ENCODE measurements around the gene ATCAY. TPM values are rescaled to one million over a fixed set of nuclear protein-coding genes. Genes with fewer than 3 reads are reported as not detected.
A peak's percentile ranks its signal among the peaks of the same experiment; 100 is the strongest.

Gene ATCAY
- polyA plus RNA-seq, 2 of the 4 experiments (the other 2 are of a cell fraction): 0.06 TPM; not detected in 1

GRCh38 chr19:3852177-3852511 is 28.3 kb upstream of the ATCAY start:
- Histone ChIP-seq H3K4me2 (no peak overlapping the region), H3K27ac (no peak overlapping the region), H3K4me3 (no peak overlapping the region), H3K4me1 (no peaks in the 10 kb centered on the region), H3K9me3 (peaks cover 11% of the 10 kb centered on the region; the same call in 2 of the 3 replicates)
- no peak for DNase-seq (ENCODE audit: low read depth in 1 of 2, low spot score in 1 of 2)
- TF ChIP-seq KDM5A (IDR thresholded peaks at IDR 0.05) (no peak), JUN (IDR thresholded peaks at IDR 0.05) (no peak), CBX2 (IDR thresholded peaks at IDR 0.05; ENCODE audit: borderline replicate concordance, low read depth) (no peak), RFX5 (IDR thresholded peaks at IDR 0.05) (no peak), CHD4 (IDR thresholded peaks at IDR 0.05; ENCODE audit: borderline replicate concordance) (no peak), CEBPB (IDR thresholded peaks at IDR 0.05) (no peak), NR3C1 (IDR thresholded peaks at IDR 0.05) (no peak), KDM1A (IDR thresholded peaks at IDR 0.05; ENCODE audit: low read depth) (no peak), BHLHE40 (IDR thresholded peaks at IDR 0.05; ENCODE audit: low read depth, low read length) (no peak), POLR2A (IDR thresholded peaks at IDR 0.05; ENCODE audit: low read length) (no peak), REST (IDR thresholded peaks at IDR 0.05) (no peak), FOXS1 (CRISPR knock-in tag; IDR thresholded peaks at IDR 0.05) (no peak), HEYL (CRISPR knock-in tag; IDR thresholded peaks at IDR 0.05) (no peak), ZFP36 (IDR thresholded peaks at IDR 0.05; ENCODE audit: borderline replicate concordance, partially characterized antibody) (no peak), HOXA7 (CRISPR knock-in tag; IDR thresholded peaks at IDR 0.05) (no peak), NFE2L2 (conservative IDR thresholded peaks at IDR 0.05; ENCODE audit: low read length) (no peak)
- TF ChIP-seq, protein P1, sequence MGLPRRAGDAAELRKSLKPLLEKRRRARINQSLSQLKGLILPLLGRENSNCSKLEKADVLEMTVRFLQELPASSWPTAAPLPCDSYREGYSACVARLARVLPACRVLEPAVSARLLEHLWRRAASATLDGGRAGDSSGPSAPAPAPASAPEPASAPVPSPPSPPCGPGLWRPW (IDR thresholded peaks at IDR 0.05): no peak
- TF ChIP-seq, protein P2, sequence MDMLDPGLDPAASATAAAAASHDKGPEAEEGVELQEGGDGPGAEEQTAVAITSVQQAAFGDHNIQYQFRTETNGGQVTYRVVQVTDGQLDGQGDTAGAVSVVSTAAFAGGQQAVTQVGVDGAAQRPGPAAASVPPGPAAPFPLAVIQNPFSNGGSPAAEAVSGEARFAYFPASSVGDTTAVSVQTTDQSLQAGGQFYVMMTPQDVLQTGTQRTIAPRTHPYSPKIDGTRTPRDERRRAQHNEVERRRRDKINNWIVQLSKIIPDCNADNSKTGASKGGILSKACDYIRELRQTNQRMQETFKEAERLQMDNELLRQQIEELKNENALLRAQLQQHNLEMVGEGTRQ (IDR thresholded peaks at IDR 0.05): no peak
- CTCF ChIA-PET: interaction anchor here (0.6 to 1.4 kb wide), 5 partner anchors 22 to 267 kb away, joined by 3 to 4 read pairs (median 3); partner anchors contain the start of gene GIPC3
- no peak for FAIRE-seq
- WGBS (ENCODE audit: missing lambda C conversion rate): 40% methylated on average over 1 of the region's 1 CpG
- no peak for ATAC-seq
- POLR2A ChIA-PET: no interaction called here

DNA sequence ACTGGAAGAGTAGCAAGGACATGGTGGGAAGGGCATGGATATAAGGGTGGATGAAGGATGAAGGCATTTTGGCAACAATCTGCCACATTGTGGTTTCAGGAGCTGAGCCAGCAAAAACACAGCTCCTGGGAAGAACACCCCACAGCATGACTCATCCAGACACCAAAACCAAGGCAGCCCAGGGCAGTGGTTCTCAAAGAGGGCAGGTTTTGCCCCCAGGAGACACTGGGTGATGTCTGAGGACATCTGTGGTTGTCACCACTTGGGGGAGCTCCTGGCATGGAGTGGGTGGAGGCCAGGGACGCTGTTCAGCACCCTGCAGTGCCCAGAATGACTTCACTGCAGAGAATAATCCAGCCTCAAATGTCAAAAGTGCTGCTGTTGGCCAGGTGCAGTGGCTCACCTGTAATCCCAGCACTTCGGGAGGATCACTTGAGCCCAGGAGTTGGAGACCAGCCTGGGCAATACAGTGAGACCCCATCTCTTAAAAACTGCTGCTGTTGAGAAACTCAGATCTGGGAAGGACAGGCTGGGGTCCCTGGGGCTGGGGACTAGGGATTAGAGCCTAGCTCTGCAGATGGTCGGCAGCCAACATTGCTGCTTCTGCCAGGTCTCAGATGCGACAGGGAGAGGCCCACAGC is 27.8 kb upstream of the ATCAY start:
- ChIA-PET CTCF (interaction anchor here (0.6 to 1.4 kb wide), 4 partner anchors 26 to 267 kb away, joined by 3 to 4 read pairs (median 3); partner anchors contain the start of gene GIPC3), POLR2A (no interaction called here)
- FAIRE-seq (no peak), ATAC-seq (peak; percentile 57 to 65; a peak in 4 of 6 replicates), DNase-seq (ENCODE audit: low read depth in 1 of 2, low spot score in 1 of 2) (peak; percentile 41 to 46)
- H3K9me3 ChIP-seq: peaks cover 11% of the 10 kb centered on the region; the same call in 2 of the 3 replicates
- H3K4me1 ChIP-seq: no peaks in the 10 kb centered on the region
- no peak overlapping the region for H3K4me2 ChIP-seq
- H3K27ac ChIP-seq: no peak overlapping the region
- WGBS (ENCODE audit: missing lambda C conversion rate): 58% methylated on average over 3 of the region's 4 CpGs
- no peak overlapping the region for H3K4me3 ChIP-seq
- TF ChIP-seq EP300 (IDR thresholded peaks at IDR 0.05) (no peak), ZNF302 (CRISPR knock-in tag; IDR thresholded peaks at IDR 0.05) (no peak), FOSL2 (IDR thresholded peaks at IDR 0.05) (no peak), FOSL2 (CRISPR knock-in tag; IDR thresholded peaks at IDR 0.05) (peak; percentile 4; the same call in 1 of the 2 replicates), BHLHE40 (IDR thresholded peaks at IDR 0.05; ENCODE audit: low read depth, low read length) (no peak), RAD21 (conservative IDR thresholded peaks at IDR 0.05 in 1 of 2, IDR thresholded peaks at IDR 0.05 in 1 of 2) (peak; percentile 26 to 49; a peak in 3 of 5 replicates), RCOR1 (IDR thresholded peaks at IDR 0.05; ENCODE audit: low read depth, low read length) (no peak), HMGXB4 (CRISPR knock-in tag; IDR thresholded peaks at IDR 0.05; ENCODE audit: borderline replicate concordance) (no peak), ZC3H11A (IDR thresholded peaks at IDR 0.05) (no peak), KDM5A (IDR thresholded peaks at IDR 0.05) (no peak), ZSCAN20 (CRISPR knock-in tag; IDR thresholded peaks at IDR 0.05) (no peak), FOXS1 (CRISPR knock-in tag; IDR thresholded peaks at IDR 0.05) (no peak), REST (IDR thresholded peaks at IDR 0.05) (no peak), MAFK (IDR thresholded peaks at IDR 0.05; ENCODE audit: partially characterized antibody) (peak; percentile 71), HEYL (CRISPR knock-in tag; IDR thresholded peaks at IDR 0.05) (no peak)

All from A549 (cell line).